PC-3 (cell line): ENCODE measurements around the gene SET. TPM values are rescaled to one million over a fixed set of nuclear protein-coding genes. Genes with fewer than 3 reads are reported as not detected.

Source experiments
- ATAC-seq: fragments of 200-7000 bp; cut with Tn5 transposase; 2 replicates; pipeline ENCODE4 v1.9.1; 2020; ENCODE audit warnings: mild to moderate bottlenecking, moderate library complexity
- BruUV-seq: library from RNA; stranded (reverse); fragments of 400-500 nt; replicated peaks from 2 replicates; lab custom pipeline; 2021; lab: Mats Ljungman, UMichigan
- CTCF ChIA-PET: fragments of 300-600 bp; sonication (Branson Sonifier 250); formaldehyde crosslinking; loops from one replicate; lab custom pipeline; 2022; ENCODE audit warnings: antibody characterized with exemption; lab: Charles Lee
- POLR2A ChIA-PET: fragments of 300-600 bp; sonication (Branson Sonifier 250); formaldehyde crosslinking; loops from one replicate; lab custom pipeline; 2022; ENCODE audit warnings: antibody characterized with exemption; ENCODE audit not compliant: unreplicated experiment; lab: Charles Lee
- DNase-seq: peaks from one replicate; pipeline ENCODE4 v3.0.0-alpha.2; 2015
- H2AFZ ChIP-seq: fragments of 300-600 bp; sonication (generic); 2 replicates; pipeline ENCODE4 v1.6.0; 2016; ENCODE audit warnings: antibody characterized with exemption, low read length
- H3F3A ChIP-seq: fragments of 300-600 bp; sonication (generic); one replicate; pipeline ENCODE4 v1.6.0; 2017; ENCODE audit warnings: antibody characterized with exemption, low read length, control low read depth, mild to moderate bottlenecking; ENCODE audit not compliant: unreplicated experiment
- H3K27ac ChIP-seq: fragments of 300-600 bp; sonication (generic); 2 replicates; pipeline ENCODE4 v1.5.1; 2016; ENCODE audit warnings: mild to moderate bottlenecking, low read length
- H3K27me3 ChIP-seq: fragments of 300-600 bp; sonication (generic); 2 replicates; pipeline ENCODE4 v1.6.1; 2016; ENCODE audit warnings: low read length, mixed read lengths
- H3K36me3 ChIP-seq: fragments of 300-600 bp; sonication (generic); 2 replicates; pipeline ENCODE4 v1.6.1; 2016; ENCODE audit warnings: low read depth, mixed run types, low read length, mixed read lengths
- H3K4me1 ChIP-seq: fragments of 300-600 bp; sonication (generic); 2 replicates; pipeline ENCODE4 v1.5.1; 2016; ENCODE audit warnings: low read length; ENCODE audit not compliant: insufficient read depth
- H3K4me2 ChIP-seq: fragments of 300-600 bp; sonication (generic); 2 replicates; pipeline ENCODE4 v1.6.0; 2016; ENCODE audit warnings: low read length
- H3K4me3 ChIP-seq: fragments of 300-600 bp; sonication (generic); 2 replicates; pipeline ENCODE4 v1.5.1; 2016; ENCODE audit warnings: mild to moderate bottlenecking, low read length, mixed read lengths
- H3K79me2 ChIP-seq: fragments of 300-600 bp; sonication (generic); 2 replicates; pipeline ENCODE4 v1.6.1; 2017; ENCODE audit warnings: low read length, mixed read lengths
- H3K9ac ChIP-seq: fragments of 300-600 bp; sonication (generic); 2 replicates; pipeline ENCODE4 v1.6.0; 2016; ENCODE audit warnings: mild to moderate bottlenecking, low read length
- H3K9me2 ChIP-seq: fragments of 300-600 bp; sonication (generic); replicated peaks from 2 replicates; pipeline ENCODE4 v1.6.1; 2016; ENCODE audit warnings: mixed run types, low read length, mixed read lengths
- H3K9me3 ChIP-seq: fragments of 300-600 bp; sonication (generic); 2 replicates; pipeline ENCODE4 v1.6.1; 2016; ENCODE audit warnings: low read length, mixed read lengths
- H4K20me1 ChIP-seq: fragments of 300-600 bp; sonication (generic); 2 replicates; pipeline ENCODE4 v1.6.1; 2016; ENCODE audit warnings: low read length, mixed read lengths
- EZH2 ChIP-seq: fragments of 300-600 bp; sonication (generic); IDR thresholded peaks from one replicate; pipeline ENCODE4 v1.6.1; 2017; ENCODE audit warnings: antibody characterized with exemption, mild to moderate bottlenecking, low read length; ENCODE audit not compliant: unreplicated experiment
- EZH2phosphoT487 ChIP-seq: fragments of 300-600 bp; sonication (generic); IDR thresholded peaks from 2 replicates; pipeline ENCODE4 v1.6.1; 2018; ENCODE audit warnings: mild to moderate bottlenecking, antibody characterized with exemption, low read length, borderline replicate concordance
- intact Hi-C: fragments of 100-400 bp; cut with micrococcal nuclease; formaldehyde crosslinking; loops from 2 replicates; pipeline ENCODE4 v1.9.0; 2023
- total RNA-seq: library from RNA; depleted of rRNA; stranded (reverse); fragments of >200 nt; gene quantifications from 2 replicates; pipeline ENCODE4 v1.2.3, GENCODE V29; 2014
- TF ChIP-seq, protein P1 (sequence below): fragments of 300-600 bp; sonication (generic); conservative IDR thresholded peaks from 2 replicates; pipeline ENCODE4 v1.5.1; 2017; ENCODE audit warnings: antibody characterized with exemption, low read depth, mild to moderate bottlenecking, low read length

SET gene
- total RNA-seq, 1 experiment from 2014 or later, result 647 TPM

DNA sequence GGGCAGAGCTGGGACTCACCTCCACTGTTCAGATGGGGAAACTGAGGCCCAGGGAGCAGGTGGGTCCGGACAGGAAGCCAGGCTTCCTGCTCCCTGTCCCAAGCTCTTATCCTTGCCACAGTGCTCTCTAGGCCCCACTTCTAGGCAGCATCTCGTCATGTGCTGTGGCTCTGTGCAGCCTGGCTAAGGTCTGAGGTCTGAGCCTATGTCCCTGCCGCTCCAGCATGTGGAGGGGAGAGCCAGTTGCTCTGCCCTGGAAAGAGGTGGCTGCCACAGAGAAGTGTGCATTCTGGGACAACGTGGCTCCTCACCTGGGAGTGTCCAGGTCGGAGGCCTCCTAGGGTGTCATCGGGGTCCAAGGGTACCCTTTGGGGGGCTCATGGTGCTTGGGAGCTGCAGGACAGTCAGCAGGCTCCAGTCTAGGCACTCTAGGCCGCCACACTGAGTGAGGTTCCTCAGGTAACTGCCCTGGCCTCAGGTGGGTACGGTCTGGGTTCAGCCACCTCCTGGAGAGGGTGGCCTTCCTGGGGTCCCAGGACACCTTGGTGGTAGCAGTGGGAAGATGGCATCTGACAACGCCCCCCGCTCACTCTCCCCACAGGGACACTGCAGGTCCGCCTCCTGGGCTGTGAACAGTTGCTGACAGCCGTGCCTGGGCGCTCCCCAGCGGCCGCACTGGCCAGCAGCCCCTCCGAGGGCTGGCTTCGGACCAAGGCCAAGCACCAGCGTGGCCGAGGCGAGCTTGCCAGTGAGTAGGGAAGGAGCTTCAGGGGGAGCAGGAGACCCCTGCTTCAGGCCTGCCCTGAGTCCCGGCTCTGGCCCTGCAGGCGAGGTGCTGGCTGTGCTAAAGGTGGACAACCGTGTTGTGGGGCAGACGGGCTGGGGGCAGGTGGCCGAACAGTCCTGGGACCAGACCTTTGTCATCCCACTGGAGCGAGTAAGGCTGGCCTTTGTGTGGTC is 23.7 kb downstream of the SET start:
- H3K9ac ChIP-seq, result no peak overlapping the region
- ChIA-PET POLR2A (interaction anchor here (0.5 kb wide), 1 partner anchor 16 kb away, joined by 5 read pairs; no protein-coding TSS in a partner anchor), CTCF (no interaction called here)
- H2AFZ ChIP-seq, result no peak overlapping the region
- H3K4me3 ChIP-seq, result no peak overlapping the region
- H3K4me2 ChIP-seq, result no peak overlapping the region
- H3K36me3 ChIP-seq, result no peaks in the 10 kb centered on the region
- H3K9me2 ChIP-seq, result no peaks in the 10 kb centered on the region
- H3K4me1 ChIP-seq, result no peaks in the 10 kb centered on the region
- H3K9me3 ChIP-seq, result no peaks in the 10 kb centered on the region
- DNase-seq (no peak), ATAC-seq (no peak)
- no peaks in the 10 kb centered on the region for H4K20me1 ChIP-seq
- TF ChIP-seq, protein P1, sequence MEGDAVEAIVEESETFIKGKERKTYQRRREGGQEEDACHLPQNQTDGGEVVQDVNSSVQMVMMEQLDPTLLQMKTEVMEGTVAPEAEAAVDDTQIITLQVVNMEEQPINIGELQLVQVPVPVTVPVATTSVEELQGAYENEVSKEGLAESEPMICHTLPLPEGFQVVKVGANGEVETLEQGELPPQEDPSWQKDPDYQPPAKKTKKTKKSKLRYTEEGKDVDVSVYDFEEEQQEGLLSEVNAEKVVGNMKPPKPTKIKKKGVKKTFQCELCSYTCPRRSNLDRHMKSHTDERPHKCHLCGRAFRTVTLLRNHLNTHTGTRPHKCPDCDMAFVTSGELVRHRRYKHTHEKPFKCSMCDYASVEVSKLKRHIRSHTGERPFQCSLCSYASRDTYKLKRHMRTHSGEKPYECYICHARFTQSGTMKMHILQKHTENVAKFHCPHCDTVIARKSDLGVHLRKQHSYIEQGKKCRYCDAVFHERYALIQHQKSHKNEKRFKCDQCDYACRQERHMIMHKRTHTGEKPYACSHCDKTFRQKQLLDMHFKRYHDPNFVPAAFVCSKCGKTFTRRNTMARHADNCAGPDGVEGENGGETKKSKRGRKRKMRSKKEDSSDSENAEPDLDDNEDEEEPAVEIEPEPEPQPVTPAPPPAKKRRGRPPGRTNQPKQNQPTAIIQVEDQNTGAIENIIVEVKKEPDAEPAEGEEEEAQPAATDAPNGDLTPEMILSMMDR, result no peak
- TF ChIP-seq EZH2 (no peak), EZH2phosphoT487 (no peak)
- H3F3A ChIP-seq, result no peaks in the 10 kb centered on the region
- H3K27me3 ChIP-seq, result no peaks in the 10 kb centered on the region
- intact Hi-C loops, result no loop called here
- no peaks in the 10 kb centered on the region for H3K79me2 ChIP-seq
- H3K27ac ChIP-seq, result no peak overlapping the region
- BruUV-seq, result no TSS peak

DNA sequence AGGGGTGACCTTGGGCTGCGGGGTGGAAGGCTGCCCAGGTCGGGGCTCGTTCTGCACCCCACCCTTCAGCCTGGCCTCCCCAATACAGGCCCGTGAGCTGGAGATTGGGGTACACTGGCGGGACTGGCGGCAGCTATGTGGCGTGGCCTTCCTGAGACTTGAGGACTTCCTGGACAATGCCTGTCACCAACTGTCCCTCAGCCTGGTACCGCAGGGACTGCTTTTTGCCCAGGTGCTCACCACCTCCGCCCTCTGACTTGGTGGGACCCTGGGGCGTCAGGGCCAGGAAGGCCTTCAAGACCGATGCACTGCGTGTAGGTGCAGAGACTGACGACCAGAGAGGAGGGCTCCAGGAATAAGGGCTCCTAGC is 24.4 kb downstream of the SET start:
- Histone ChIP-seq H3K9ac (no peak overlapping the region), H3K4me3 (no peak overlapping the region), H3K27ac (no peak overlapping the region), H2AFZ (no peak overlapping the region), H3K9me3 (no peaks in the 10 kb centered on the region), H3K79me2 (no peaks in the 10 kb centered on the region), H3K27me3 (no peaks in the 10 kb centered on the region), H3K9me2 (no peaks in the 10 kb centered on the region), H3K4me1 (no peaks in the 10 kb centered on the region), H3K4me2 (no peak overlapping the region), H4K20me1 (no peaks in the 10 kb centered on the region), H3K36me3 (no peaks in the 10 kb centered on the region), H3F3A (no peaks in the 10 kb centered on the region)
- ATAC-seq (no peak), DNase-seq (no peak)
- CTCF ChIA-PET, result no interaction called here
- TF ChIP-seq EZH2, result no peak
- TF ChIP-seq, protein P1, result no peak
- TF ChIP-seq EZH2phosphoT487, result no peak
- intact Hi-C loops, result no loop called here
- no TSS peak for BruUV-seq
- POLR2A ChIA-PET, result interaction anchor here (0.5 kb wide), 1 partner anchor 15 kb away, joined by 5 read pairs; no protein-coding TSS in a partner anchor
